Measurements from ENCODE around the gene FNIP1.
"Not testable (repeated sequence)": the region's sequence is repeated elsewhere in the genome, so short reads cannot be mapped to it uniquely, and the experiment has no call there.

FNIP1 gene

DNA sequence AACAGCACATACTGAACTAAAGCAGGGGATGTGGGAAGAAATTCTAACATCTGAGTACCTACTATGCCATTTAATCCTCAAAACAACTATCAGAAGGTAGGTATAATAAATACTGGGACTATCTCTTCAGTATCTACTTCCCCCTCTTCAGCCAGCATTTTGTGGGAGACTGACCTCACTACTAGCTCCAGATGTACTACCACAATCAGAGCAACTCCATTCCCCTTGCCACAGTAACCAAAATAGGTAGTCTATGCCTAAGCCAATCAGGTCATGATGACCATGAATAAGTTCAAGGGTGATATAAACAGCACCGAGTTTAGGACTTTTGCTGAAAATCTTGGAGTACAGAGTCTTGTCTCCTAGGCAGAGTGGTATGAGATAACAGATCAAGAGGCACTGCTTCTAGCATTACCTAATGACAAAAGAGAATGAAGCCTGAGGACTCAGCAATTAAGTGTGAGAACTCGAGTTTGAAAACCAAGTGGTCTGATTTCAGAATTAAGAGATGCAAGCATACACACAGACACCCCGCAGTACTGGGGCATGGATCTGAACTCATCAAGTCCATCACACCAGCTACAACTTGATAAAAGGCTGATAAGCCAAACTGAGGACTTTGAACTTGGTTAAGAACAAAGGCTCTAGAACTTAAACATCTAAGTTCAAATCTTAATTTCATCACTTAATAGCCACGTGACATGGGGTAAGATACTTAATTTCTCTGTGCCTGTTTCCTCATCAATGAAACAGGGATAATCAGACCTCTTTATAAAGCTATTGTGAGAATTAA is 9.7 kb downstream of the FNIP1 start:
- DNase-seq, result no peak

DNA sequence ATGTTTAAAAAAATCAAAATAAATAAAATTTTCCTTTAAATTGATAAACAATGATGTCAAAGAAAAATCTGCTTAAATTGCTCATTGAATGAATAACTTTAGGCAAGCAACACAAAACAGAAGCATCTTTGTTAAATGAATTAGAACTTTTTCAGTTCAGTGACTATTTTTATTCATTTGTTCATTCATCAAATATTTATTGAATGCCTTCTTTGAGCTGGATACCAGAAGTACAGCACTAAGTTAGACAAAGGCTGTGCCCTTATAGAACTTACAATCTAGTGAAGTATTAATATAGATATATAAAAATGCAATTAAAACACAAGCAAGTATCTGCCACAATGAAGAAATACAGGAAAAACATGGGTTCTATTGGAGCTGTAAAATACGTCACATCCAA is 10.8 kb downstream of the FNIP1 start:
- no peak for DNase-seq

DNA sequence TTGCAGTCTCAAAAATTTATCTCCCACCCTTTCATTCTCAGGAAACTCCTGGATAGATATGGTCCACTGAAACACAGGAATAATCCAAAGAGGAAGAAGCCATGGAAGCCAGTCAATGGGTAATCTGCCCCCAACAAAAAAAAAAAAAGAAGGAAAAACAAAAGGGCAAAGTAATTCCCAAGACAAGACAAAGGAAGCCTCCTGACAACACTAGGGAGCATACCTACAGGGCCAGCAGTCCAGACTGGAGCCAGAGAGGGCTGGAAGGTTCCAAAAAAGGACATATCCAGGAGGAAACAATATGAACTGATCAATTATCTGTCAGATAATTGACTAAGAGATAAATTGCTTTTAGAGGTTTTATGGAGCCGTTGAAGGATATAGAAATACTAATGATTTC is 12.9 kb downstream of the FNIP1 start:
- DNase-seq, result no peak

DNA sequence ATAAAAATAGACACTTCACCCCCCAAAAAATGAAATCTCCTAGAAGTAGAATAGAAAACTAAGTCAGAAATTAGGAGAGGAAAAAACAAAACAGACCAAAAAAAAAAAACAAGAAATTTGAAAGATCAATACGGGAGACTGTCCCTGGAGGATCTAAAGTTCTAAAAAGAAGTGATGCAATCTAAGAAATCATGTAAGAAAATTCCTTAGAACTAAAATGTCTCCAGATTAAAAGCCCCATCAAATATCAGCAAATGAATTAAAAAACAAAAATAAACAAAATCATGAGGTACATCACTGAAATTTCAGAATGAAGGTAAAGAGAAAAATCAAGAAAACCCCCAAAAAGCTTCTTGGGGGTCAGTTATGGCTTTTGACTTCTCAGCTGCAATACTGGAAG is 13.5 kb downstream of the FNIP1 start:
- DNase-seq, result no peak

DNA sequence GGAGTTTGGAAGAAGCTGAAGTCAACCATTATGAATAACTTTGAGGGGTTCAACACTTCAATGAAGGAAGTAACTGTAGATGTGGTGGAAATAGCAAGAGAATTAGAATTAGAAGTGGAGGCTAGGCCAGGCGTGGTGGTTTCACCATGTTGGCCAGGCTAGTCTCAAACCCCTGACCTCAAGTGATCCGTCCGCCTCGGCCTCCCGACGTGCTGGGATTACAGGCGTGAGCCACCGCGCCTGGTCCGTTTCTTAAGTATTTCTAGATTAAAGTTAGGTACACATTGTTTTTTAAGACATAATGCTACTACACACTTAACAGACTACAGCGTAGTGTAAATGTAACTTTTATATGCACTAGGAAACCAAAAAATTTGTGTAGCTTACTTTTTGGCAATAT is 14.1 kb downstream of the FNIP1 start:
- DNase-seq, result no peak

DNA sequence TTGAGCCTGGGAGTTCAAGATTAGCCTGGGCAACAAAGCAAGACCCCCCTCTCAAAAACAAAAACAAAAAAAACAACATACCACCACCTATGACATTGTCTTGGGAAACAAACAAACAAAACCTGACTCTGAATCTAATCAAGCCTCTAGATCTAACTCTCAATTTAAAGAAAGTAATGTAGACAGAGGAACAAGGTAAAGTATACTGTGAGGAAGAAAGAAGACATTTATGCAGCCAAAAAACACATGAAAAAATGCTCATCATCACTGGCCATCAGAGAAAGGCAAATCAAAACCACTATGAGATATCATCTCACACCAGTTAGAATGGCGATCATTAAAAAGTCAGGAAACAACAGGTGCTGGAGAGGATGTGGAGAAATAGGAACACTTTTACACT is 18.7 kb downstream of the FNIP1 start:
- not testable (repeated sequence) for DNase-seq

DNA sequence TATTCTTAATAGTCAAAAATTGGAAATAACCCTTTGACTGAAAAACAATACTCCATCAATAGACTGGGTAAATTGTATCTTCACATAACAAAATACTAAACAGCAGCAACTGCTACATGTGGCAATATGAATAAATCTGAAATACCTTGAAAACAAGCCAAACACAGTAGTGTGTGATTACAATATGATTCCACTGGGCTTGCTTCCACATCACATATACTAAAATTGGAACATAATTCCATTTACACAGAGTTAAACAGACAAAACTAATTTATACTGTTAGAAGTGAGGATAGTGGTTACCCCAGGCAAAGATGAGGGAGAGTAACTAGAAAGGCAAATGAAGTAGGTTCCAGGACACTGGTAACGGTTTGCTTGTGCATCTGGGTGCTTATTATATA is 20.4 kb downstream of the FNIP1 start:
- DNase-seq, result no peak

DNA sequence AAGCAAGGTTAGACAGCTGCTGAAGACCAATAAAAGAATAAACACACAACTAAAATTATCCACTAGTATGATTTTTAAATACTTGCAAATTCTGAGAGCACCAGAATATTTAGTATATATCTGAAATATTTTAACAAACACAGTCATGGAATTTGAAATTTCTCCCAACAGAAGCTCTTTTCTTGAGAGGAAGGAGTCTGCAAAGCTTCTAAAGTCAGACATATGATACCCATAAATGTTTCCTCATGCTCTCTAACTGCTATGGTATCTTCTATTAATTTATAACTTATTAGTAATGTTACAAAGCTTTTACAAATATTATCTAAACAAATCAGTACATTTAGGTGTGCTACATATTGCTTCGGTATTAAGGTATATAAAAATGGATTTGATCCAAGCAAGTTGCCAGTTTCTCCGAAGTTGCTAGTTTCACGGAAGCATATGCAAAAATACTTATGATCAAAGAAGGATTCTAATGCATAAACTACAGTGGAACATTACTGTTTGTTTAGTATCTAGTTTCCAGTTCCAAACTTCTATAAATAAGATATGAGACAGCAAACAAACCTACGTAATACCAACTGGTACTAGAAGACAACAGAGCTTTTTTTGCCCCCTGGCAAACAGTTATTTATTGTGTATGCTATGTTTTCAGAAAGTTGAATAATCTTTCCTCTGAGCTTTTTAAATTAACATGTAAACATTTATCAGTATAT is 22.0 kb downstream of the FNIP1 start:
- DNase-seq, result no peak

DNA sequence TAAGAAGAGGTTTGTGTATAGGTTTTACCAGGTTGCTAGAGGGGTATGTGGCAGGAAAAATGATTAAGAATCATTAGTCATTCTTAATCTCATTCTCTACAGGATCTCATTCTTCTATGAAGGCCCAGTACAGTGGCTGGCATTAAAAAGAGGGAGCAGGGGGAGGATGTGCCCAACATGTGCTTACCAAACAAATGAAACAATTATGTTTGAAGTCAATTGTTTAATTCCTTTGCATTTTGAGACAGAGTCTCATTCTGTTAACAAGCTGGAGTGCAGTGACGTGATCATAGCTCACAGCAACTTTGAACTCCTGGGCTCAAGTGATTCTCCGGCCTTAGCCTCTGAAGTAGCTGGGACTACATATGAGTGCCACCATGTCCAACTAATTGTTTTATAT is 23.0 kb downstream of the FNIP1 start:
- no peak for DNase-seq

DNA sequence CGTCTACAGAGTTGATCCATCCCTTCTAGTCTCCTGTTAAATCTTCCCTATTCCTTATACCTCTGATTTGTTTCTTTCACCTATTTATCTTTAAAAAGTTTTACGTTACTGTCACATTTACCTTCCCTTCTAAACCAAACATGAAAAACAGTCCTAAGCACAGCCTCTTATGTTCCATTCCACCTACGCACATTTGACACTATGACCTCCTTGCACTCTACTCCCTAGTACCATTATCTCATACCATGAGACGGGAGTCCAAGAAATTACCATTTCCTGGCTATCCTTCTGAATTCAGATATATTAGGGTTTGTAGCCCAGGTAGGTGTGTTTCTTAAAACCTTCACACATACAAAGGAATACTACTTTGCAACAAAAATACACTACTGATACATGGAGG is 25.1 kb downstream of the FNIP1 start:
- no peak for DNase-seq

DNA sequence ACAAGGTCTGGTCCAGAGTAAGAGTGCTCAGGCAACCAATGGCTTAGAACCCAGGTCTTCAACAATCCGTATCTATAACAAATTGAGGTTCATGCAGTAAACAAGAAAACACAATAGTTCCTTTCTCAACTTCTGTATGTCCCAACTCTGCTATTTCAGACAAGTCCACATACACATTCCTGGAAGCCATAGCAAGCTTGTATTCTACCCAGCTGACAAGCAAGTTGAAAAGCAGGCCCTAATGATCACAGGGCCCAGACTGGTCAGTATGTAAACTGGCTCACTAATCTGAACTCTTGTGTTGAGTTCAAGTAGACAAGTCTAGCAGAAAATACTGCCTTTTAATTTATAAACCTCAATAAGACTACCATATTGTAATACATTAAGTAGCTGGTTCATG is 26.9 kb downstream of the FNIP1 start:
- no peak for DNase-seq

DNA sequence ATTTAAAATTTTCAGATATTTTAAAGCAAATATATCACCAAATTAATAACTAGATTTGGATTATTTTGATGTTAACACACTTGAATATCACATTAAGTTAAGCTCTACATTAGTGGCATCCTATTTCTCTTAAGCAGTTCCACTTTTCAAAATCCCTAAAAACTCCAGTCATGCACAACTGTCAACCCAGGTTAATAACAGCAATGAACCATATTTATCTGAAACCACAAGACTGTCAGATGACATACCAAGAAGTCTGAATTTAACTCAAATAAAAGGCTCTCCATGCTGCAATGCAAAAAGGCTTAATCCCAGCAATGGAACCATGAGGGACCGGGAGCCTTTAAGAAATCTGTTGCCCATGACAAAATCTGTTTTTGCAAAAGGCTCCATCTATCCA is 27.5 kb downstream of the FNIP1 start:
- DNase-seq, result no peak

DNA sequence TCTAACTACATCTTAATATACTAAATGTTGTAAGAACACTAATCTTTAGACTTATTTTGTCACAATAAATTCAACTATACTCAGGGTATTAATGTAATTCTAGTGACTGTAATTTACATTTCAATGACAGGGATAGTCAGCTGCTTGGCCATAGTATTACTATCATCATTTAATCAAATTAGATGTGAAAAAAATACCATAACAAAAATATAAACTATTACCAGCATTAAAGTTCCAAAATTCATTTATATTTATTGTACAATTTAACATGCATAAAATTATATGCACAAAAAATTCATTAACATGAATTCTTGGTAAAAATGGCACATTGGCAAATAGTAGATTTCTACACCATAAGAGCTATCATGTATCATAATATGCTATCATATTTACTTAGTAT is 28.9 kb downstream of the FNIP1 start:
- no peak for DNase-seq

DNA sequence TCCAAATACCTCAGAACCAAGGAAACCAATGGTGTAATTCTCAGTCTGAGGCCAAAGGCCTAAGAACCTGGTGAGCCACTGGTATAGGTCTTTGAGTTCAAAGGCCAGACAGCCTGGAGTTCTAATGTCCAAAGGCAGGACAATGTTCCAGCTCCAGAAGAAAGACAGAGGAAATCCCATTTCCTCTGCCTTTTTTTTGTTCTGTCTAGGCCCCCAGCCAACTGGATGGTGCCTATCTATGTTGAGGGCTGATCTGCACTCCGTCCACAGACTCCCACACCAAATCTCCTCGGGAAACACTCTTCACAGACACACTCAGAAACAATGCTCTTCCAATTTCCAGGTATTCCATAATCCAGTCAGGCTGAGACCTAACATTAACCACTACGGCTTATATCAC is 30.1 kb downstream of the FNIP1 start:
- DNase-seq, result no peak

DNA sequence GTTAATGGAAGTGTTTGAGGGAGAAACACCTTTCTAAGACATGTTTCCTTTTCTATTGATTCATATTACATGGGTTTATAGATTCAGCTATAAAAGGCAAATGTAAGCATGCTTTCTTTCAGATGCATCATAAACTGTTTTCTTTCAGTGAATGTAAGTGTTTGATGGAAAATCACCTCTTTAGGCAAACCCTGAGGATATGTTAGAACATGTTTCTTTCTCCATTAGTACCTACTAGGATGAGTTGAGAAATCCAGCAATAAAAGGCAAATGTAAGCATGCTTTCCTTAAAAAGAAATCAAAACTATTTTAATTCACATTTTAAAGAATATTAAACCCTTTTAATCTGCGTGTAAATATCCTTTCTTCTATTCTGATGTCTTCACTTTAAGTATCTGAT is 31.6 kb downstream of the FNIP1 start:
- DNase-seq, result no peak

DNA sequence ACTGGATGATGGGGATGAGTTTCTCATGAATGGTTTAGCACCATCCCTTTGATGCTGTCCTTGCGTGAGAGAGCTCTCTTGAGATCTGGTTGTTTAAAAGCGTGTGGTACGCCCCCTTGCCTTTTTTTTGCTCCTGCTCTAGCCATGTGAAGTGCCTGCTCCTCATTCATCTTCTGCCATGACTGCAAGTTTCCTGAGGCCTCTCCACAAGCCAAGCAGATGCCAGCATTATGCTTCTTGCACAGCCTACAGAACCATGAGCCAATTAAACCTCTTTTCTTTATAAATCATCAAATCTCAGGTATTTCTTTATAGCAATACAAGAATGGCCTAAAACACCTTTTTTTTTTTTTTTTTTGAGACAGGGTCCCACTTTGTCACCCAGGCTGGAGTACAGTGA is 32.8 kb downstream of the FNIP1 start:
- no peak for DNase-seq

DNA sequence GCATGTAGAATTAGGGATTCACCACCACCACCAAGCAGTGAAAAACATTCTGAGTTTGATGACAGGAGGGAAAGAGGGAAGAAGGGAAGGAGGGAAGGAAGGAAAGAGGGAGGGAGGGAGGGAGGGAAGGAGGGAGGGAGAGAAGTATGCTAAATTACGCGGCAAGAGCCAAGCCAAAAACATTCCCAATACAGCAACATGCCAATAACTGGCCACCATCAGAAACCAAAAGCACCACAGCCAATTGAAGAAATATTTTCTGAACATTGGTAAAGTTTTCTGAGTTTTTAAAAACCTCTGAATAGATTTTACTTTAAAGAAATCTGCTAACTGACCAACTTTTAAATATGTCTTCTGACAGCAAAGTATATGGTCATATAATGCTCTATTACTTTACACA is 36.0 kb downstream of the FNIP1 start:
- DNase-seq, result no peak

DNA sequence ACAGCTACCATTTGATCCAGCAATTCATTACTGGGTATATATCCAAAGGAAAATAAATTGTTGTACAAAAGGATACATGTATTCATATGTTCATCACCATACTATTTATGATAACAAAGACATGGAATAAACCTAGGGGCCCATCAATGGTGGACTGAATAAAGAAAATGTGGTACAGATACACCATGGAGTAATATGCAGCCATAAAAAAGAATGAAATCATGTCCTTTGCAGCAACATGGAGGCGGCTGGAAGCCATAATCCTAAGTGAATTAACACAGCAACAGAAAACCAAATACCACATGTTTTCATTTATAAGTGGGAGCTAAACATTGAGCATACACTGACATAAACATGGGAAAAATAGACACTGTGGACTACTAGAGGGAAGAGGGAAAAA is 37.1 kb downstream of the FNIP1 start:
- no peak for DNase-seq

DNA sequence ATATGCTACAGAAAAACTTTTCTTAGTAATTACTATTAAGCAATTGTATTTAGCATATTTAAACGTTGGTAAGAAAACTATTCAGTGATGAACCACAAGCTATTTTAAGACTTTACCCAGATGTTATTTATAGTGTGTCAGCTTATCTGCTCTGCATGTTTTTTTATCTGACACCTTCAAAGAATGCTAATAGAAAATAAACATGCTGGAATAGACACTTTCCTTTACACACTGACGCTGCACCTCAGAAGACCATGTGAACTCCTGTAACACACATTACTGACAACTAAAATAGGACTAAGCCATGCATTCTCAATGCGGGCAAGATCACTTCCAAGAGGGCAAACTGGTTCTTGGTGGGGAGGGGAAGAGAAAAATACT is 38.3 kb downstream of the FNIP1 start:
- DNase-seq, result no peak

DNA sequence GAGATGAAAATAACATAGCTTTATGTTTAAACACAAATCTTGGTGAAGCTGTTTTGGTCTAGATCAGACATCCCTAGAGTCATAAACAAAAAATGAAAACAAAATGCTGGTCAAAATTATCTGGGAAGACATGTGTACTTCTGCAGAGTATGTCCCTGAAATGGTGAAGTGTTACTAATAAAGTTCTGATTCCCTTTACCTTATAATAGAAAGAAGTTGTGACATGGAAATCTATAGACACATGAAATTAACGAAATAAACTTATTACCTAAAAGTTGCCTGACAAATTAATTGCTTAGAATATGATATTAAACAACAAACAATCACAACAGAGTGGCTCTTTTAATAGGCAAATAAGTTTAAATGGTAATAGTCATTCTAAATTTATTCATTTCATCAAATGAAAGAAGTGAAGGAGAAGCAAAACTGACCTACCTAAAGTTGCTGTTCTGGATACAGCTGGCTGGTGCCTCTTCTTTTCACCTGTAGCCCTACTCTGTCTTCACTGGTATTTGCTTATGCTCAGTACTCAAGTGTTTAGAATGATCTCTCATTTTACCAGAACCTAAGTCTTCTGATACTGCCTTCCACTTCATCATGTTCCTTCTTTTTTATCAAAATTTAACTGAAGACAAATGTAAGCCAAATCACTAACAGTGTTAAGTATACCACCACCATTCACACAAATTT is 38.8 kb downstream of the FNIP1 start:
- no peak for DNase-seq

DNA sequence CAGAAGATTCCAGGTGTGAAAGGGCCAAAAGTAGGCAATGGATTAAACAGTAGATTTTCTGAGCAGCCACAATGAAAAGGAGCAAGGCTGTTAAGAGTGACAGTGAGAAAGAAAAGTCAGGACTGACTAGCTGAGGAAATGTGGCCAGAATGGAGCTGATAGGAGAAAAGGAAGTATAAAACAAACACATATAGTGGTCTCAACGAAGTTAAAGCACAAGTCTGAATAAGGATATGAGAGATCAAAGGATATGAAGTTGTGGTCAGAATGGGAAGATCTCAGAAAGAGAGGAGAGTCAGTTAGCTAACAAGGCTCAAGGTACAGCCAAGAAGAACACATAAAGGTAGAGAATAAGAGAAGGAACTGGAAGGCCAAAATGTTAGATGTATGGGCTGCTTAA is 39.9 kb downstream of the FNIP1 start:
- DNase-seq, result no peak

DNA sequence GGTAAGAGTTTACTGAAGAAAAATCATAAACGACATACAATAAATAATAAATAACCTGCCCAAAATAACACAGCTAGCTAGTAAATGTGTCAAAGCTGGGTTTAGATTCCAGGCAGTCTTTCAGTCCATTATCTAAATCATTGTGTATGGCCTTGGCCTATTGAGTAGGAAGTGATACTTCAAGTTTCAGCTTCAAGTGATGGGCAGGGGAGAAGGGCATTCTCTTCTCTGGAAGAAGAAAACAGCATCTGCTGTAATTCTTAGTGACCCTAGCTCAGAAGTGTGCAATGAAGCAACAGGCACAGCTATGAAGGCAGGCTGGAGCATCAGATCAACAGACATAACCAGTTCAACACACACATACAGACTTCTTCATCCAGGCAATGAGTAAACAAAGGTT is 42.5 kb downstream of the FNIP1 start:
- no peak for DNase-seq

DNA sequence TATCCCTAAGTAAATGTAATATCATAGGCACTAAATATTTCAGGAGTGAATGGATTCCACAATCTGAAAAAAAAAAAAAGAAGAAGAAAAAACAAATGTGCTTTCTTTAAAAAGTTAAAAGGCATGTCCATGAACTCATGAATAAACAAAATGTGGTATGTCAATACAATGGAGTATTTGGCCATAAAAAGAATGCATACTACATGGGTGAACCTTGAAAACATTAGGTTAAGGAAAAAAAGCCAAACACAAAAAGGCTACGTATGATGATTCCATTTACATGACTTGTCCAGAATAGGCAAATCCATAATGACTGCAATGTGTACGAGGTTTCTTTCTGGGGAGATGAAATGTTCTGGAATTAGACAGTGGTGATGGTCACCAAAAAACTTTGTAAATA is 45.3 kb downstream of the FNIP1 start:
- DNase-seq, result no peak

DNA sequence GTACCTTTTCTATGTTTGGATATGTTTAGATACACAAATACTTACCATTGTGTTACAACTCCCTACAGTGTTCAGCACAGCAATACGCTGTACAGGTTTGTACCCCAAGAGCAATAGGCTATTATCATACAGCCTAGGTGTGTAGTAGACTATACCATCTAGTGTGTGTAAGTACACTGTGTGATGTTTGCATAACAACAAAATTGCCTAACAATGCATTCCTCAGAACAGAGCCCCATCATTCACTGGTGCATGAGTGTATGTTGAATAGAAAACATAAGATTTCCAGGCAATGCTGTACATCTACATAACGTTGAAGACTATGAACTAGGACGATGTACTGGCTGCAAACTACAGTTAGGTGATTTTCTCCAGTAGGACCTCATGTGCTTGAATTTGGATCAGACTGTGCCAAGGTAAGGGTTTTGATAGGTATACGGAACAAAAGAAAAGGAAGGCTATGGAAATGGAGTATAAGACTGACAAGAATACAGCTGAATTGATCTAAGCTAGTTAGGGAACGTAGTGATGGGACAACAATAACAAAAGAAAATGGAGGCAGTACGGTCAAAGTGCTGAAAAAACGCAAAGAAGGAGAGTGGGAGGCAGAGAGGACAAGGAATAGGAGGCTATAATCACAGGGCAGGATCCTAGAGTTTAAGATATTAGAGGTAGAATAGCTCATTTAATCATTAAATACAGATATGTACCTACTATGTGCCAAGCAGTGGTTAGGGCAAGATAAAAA is 46.9 kb downstream of the FNIP1 start:
- no peak for DNase-seq

Measured in NCI-H748 treated with DMSO at 0.1 percent for 48 hours (cell line).